Measurements from ENCODE around the gene SPO11.

GRCh38 chr20:57330998-57331397 is 1.4 kb downstream of the SPO11 start:
- TF ChIP-seq CTCF (IDR thresholded peaks at IDR 0.05) (no peak), POLR2A (IDR thresholded peaks at IDR 0.05) (no peak), POLR2AphosphoS5 (IDR thresholded peaks at IDR 0.05) (no peak)
